DMS153 (cell line): ENCODE data around the gene MILR1.

ENCODE experiments used
- DNase-seq: peaks from one replicate; lab custom pipeline; 2025; lab: John Stamatoyannopoulos, UW

The MILR1 gene

GRCh38 chr17:64503821-64504768 lies 55.2 kb downstream of the MILR1 start:
- DNase-seq, result no peak

- DNase-seq, result no peak
Measured at GRCh38 chr17:64504769-64505339, 55.9 kb downstream of the MILR1 start.

DNA sequence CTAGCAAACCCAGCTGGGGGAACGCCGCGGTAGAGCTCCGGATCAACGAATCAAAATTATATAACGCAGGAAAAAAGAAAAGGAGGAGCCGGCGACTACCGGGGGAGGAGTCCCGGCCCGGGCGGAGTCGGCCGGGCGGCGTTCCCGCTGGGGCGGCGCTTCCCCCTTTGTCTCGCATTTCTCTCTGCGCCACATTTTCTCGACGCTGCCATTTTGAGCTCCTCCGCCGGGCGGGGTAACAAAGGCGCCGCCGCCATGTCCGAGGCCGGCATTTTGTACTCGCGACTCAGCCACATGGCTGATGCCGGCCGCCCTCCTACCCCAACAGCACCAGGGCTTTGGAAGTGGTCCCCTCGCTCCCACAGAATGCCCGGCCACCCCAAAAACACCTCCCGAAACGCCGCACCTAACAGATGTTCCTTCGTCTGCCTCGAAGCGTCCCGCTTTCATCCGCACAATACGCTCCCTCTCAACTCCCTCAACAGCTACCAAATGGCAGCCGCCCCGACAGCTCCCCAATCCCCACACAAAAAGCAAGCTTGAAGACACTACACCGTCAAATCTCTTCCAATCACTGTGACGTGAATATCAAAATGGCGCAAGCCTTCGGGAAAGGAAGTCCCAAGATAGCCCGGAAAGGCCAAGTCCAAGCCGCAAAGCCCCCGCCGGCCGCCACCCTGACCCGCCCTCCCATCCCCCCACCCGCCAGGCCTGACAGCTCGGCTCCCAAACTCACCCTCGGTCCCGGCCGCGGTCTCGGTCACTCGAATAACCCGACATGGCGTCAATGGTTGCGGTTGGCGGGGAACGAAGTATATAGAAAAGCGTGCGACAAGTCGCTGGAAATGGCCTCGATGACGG lies 56.7 kb downstream of the MILR1 start:
- DNase-seq, result peak; percentile 76

- peak; percentile 95 for DNase-seq
Measured at GRCh38 chr17:64506201-64506575, 57.3 kb downstream of the MILR1 start, which contains the start of gene DDX5. Gene DDX5 (minus strand): TSS chr17:64506289. CDS start chr17:64506119, 170 bp downstream.

DNA sequence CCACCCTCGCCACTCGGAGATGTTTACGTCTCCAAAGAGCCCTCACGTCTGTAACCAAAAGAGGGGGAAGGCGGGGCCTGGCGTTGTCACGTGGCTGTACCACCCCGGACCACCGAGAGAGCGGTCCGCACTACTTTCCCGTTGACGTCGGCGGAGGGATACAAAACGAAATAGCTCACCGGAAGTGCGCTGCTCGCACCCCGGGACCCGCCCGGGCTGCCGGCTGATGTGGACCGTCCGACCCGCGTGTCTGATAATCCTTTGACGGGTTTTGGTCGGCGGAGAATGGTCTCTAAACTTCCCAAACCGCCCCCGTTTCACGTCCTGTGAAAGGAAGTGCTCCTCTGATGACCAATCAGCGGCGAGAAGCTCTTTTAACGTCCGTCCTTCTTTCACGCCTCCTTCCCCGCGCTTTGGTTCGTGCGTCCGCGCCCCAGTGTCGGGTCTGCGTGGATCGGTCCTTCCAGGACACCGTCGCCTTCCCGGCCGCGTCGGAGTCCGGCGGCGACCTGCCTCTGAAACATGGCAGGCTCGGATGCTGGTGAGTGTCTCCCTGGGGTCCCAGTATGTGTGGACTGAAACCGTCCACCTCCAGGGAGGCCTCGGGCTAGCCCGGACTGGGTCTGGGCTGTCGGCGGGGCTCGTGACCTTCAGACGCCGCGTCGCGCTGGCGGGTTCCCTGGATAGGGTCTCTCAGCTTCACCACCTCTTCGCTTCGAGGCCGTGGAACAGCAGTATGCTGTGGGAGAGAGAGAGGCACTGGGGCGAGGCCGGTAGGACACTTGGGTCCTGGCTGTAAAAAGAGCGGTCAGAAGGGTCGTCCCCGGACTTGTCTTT lies 57.9 kb downstream of the MILR1 start, which contains the start of gene CEP95:
CEP95 (plus strand) TSS at position 402 of the 837 bp plus-strand sequence; CDS start at position 523, 121 bp downstream.
- peak; percentile 95 for DNase-seq

GRCh38 chr17:64507413-64507782 lies 58.5 kb downstream of the MILR1 start:
- DNase-seq, result peak; percentile 56

DNA sequence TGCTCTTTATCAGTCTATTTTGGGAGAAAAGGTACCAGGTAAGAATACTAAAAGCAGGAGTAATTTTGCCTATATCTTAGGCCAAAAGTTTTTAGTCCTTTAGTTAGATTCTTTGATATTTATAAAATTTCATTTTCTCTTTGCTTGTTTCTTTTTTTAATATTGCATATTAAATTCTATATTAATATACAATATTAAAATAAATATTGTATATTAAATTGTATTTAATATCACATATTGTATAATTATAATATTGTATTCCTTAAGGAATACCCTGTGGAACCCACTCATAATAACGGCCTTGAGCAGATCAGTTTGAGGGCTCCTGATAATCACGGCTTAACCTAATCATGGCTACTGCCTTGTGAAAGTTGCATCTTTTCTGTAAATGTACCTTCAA lies 59.8 kb downstream of the MILR1 start:
- DNase-seq, result no peak

DNA sequence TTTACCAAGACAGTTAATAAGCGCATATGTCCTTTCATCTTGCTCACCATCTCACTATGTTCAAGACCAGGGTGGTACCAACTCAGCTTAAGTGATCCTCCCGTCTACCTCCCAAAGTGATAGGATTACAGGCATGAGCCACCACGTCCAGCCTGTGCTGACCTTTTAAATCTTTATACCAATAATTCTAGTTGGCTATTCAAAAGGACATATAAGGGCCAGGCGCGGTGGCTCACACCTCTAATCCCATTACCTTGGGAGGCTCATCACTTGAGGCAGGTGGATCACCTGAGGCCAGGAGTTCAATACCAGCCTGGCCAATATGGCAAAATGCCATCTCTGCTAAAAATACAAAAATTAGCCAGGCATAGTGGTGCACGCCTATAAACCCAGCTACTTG lies 60.3 kb downstream of the MILR1 start:
- DNase-seq, result no peak

DNA sequence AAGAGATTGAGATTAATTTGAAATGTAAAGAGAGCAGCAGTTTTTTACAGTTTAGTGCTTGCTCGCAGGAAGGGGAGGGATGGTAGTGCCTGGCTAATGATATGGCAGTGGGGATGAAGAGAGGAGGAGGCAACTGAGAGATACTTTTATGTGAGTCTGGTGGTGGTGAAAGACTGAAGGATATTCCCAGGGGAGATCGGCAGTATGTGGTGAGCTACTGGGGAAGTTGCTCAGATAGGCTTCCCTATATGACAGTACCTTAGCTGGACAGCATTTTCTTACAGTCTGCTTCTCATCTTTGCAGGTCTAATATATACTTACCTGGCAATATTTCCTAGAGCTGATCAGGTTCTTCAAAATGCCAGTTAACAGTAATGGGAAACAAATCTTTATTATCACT lies 66.5 kb downstream of the MILR1 start:
- DNase-seq, result no peak

- no peak for DNase-seq
Measured at GRCh38 chr17:64515829-64516228, 66.9 kb downstream of the MILR1 start.
